ENCODE measurements around the gene TEX38. TPM values are rescaled to one million over a fixed set of nuclear protein-coding genes. Genes with fewer than 3 reads are reported as not detected.
A peak's percentile ranks its signal among the peaks of the same experiment; 100 is the strongest.

TEX38 gene
- total and polyA plus RNA-seq, 2 of the 13 experiments (the other 11 are each of a cell fraction or from before 2014, with no cell fraction given), result 0.18 TPM; not detected in 1

- in situ Hi-C loops (cut with HindIII; ENCODE audit: extremely low pct_ligation_motif_present, low pct_unique_long_range_greater_than_20kb) (no loop called here), intact Hi-C loops (cut with micrococcal nuclease; ENCODE audit: unreplicated experiment) (no loop called here)
- H3K4me1 ChIP-seq (ENCODE audit: insufficient read depth, low read length), result peaks cover 27% of the 10 kb centered on the region
- 1% methylated on average over 36 of the region's 85 CpGs for WGBS (ENCODE audit: low lambda C conversion rate)
- CTCF ChIA-PET (ENCODE audit: low intra/inter-chr PET ratio, low total read pairs), result no interaction called here
- POLR2A ChIA-PET, result interaction anchor here (1.0 to 1.5 kb wide), 2 partner anchors 9 to 15 kb away, joined by 3 to 6 read pairs; no protein-coding TSS in a partner anchor
- ATAC-seq, result peak; percentile 97
- peak within 1 kb of the TSS; percentile 55 for H2AFZ ChIP-seq (ENCODE audit: low read length)
- FAIRE-seq, result peak; percentile 59
- H3K9ac ChIP-seq (ENCODE audit: insufficient read depth, low read depth, low read length), result peak within 1 kb of the TSS; percentile 96
- no peaks in the 10 kb centered on the region for H3K9me3 ChIP-seq (ENCODE audit: low read length)
- peak within 1 kb of the TSS; percentile 60 for H3K27ac ChIP-seq (ENCODE audit: extremely low read length, insufficient read depth, low read length)
- H3K36me3 ChIP-seq (replicated peaks in 1 of 2; ENCODE audit: control insufficient read depth in 1 of 2, insufficient read depth in 2 of 2, low read length in 2 of 2), result peaks cover 3 to 18% of the 10 kb centered on the region in 2 experiments; a peak in 4 of 5 replicates
- H4K20me1 ChIP-seq (ENCODE audit: insufficient read depth, low read length), result no peaks in the 10 kb centered on the region; the same call in 1 of the 2 replicates
- TSS peak; percentile 54 for BruUV-seq (replicated peaks)
- H3K79me2 ChIP-seq (ENCODE audit: insufficient read depth, low read length), result peaks cover 21% of the 10 kb centered on the region
- H3K4me2 ChIP-seq (ENCODE audit: low read depth, low read length), result peak within 1 kb of the TSS; percentile 96
- peak within 1 kb of the TSS; percentile 84 to 97 (median 96) for H3K4me3 ChIP-seq (replicated peaks in 1 of 3; ENCODE audit: insufficient read depth in 1 of 3, low read depth in 2 of 3, low read length in 3 of 3)
- peak; percentile 92 for DNase-seq (ENCODE audit: low spot score)
- no peaks in the 10 kb centered on the region; a peak in 1 of 5 replicates for H3K27me3 ChIP-seq (ENCODE audit: control insufficient read depth in 1 of 2, insufficient read depth in 2 of 2, low read length in 2 of 2)
- TF ChIP-seq SAFB2 (CRISPR knock-in tag; IDR thresholded peaks at IDR 0.05; ENCODE audit: borderline replicate concordance, low read depth) (no peak), MTA3 (CRISPR knock-in tag; IDR thresholded peaks at IDR 0.05) (no peak), PCBP2 (optimal IDR thresholded peaks at IDR 0.05; ENCODE audit: low read depth, low read length, poor library complexity, severe bottlenecking) (no peak), ZSCAN29 (CRISPR knock-in tag; conservative IDR thresholded peaks at IDR 0.05) (no peak), CAMTA2 (CRISPR knock-in tag; IDR thresholded peaks at IDR 0.05; ENCODE audit: borderline replicate concordance) (peak; percentile 82; the same call in 1 of the 2 replicates), ZNF124 (CRISPR knock-in tag; IDR thresholded peaks at IDR 0.05) (no peak), ATF7 (IDR thresholded peaks at IDR 0.05) (peak; percentile 94), ATF7 (CRISPR knock-in tag; IDR thresholded peaks at IDR 0.05) (peak; percentile 47; the same call in 1 of the 2 replicates), ZNF552 (CRISPR knock-in tag; IDR thresholded peaks at IDR 0.05; ENCODE audit: borderline replicate concordance) (peak; percentile 57; the same call in 1 of the 2 replicates), NCOR1 (IDR thresholded peaks at IDR 0.05; ENCODE audit: borderline replicate concordance, low read length) (no peak), ZFYVE20 (CRISPR knock-in tag; IDR thresholded peaks at IDR 0.05; ENCODE audit: borderline replicate concordance, low read depth) (no peak), MTF2 (CRISPR knock-in tag; IDR thresholded peaks at IDR 0.05; ENCODE audit: borderline replicate concordance) (no peak), RBM22 (optimal IDR thresholded peaks at IDR 0.05; ENCODE audit: low read length) (no peak), KDM6A (CRISPR knock-in tag; IDR thresholded peaks at IDR 0.05; ENCODE audit: low read depth) (0 out of 2 replicates have a peak, but pooled peaks have one; percentile 8), MED1 (CRISPR knock-in tag; IDR thresholded peaks at IDR 0.05) (peak; percentile 28; the same call in 1 of the 2 replicates), ZNF547 (CRISPR knock-in tag; IDR thresholded peaks at IDR 0.05) (peak; percentile 59), ESRRA (CRISPR knock-in tag; IDR thresholded peaks at IDR 0.05; ENCODE audit: low read depth) (peak; percentile 12; the same call in 1 of the 2 replicates), HNF4G (IDR thresholded peaks at IDR 0.05; ENCODE audit: borderline replicate concordance, low read depth, low read length) (peak; percentile 22; the same call in 1 of the 2 replicates), HNF4G (CRISPR knock-in tag; IDR thresholded peaks at IDR 0.05; ENCODE audit: borderline replicate concordance, low read depth) (0 out of 2 replicates have a peak, but pooled peaks have one; percentile 35)
- TF ChIP-seq, protein P1, sequence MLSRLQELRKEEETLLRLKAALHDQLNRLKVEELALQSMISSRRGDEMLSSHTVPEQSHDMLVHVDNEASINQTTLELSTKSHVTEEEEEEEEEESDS (CRISPR knock-in tag; IDR thresholded peaks at IDR 0.05; ENCODE audit: borderline replicate concordance), result no peak
- TF ChIP-seq, protein P2, sequence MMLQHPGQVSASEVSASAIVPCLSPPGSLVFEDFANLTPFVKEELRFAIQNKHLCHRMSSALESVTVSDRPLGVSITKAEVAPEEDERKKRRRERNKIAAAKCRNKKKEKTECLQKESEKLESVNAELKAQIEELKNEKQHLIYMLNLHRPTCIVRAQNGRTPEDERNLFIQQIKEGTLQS (CRISPR knock-in tag; IDR thresholded peaks at IDR 0.05), result 0 out of 2 replicates have a peak, but pooled peaks have one; percentile 31
Measured at GRCh38 chr1:46718727-46719622, 47.3 kb downstream of the TEX38 start, which contains the start of gene EFCAB14. Gene EFCAB14 (minus strand): TSS chr1:46719114. CDS start chr1:46718087, 1,027 bp downstream.
